C4-2B (cell line): ENCODE measurements around the gene RNF115.

Source experiments
- CTCF ChIP-seq: fragments of 450-650 bp; conservative IDR thresholded peaks from 2 replicates; pipeline ENCODE4 v1.5.1; 2017; ENCODE audit warnings: mild to moderate bottlenecking
- ZFX ChIP-seq: fragments of 450-650 bp; IDR thresholded peaks from 2 replicates; pipeline ENCODE4 v1.6.1; 2017

DNA sequence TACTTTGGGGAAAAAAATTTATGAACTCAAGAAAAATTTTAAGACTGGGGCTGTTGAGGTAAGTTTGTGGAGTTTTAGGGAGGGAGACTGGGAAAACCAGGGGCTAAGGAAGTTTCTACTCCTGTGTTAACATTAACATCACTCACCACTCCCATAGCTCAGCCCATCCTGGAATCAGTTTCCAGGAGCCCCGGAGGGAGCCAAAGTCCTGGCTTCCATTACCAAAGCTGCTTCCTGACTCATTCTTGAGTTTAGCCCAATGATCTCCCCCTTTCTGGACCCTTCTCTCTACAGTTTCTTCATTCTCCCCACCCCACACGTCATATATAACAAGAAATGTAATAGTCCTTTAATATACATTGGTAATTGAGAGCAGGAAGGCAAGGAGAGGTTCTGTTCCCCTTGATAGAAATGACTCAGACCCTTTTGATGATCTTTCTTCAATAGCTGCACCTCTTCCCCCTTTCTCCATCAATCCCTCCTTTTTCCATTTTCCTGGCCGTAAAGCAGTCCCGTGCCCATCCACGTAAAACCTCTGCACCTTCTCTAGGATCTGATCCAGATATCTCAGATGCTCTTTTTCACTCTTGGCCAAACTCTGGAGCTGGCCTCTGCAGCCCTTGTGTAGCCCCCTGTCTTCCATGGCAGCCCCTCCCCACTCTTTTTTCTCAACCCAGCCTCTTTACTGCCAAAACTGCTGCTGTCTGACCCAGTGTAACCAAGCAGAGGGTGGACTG lies 39.6 kb upstream of the RNF115 start:
- TF ChIP-seq CTCF (no peak), ZFX (no peak)
